IPS-11a (cell line): ENCODE data around the gene NCCRP1.

Experiments
- H3K4me3 ChIP-seq: one replicate; pipeline ENCODE4 v1.5.1; 2013; ENCODE audit warnings: low read depth, low read length, control low read depth

The NCCRP1 gene, protein sequence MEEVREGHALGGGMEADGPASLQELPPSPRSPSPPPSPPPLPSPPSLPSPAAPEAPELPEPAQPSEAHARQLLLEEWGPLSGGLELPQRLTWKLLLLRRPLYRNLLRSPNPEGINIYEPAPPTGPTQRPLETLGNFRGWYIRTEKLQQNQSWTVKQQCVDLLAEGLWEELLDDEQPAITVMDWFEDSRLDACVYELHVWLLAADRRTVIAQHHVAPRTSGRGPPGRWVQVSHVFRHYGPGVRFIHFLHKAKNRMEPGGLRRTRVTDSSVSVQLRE

GRCh38 chr19:39196860-39197562 is at the start of gene NCCRP1:
NCCRP1 (plus strand) TSS chr19:39196964; CDS start chr19:39196983, 19 bp downstream.
- H3K4me3 ChIP-seq, result peak within 1 kb of the TSS; percentile 13

DNA sequence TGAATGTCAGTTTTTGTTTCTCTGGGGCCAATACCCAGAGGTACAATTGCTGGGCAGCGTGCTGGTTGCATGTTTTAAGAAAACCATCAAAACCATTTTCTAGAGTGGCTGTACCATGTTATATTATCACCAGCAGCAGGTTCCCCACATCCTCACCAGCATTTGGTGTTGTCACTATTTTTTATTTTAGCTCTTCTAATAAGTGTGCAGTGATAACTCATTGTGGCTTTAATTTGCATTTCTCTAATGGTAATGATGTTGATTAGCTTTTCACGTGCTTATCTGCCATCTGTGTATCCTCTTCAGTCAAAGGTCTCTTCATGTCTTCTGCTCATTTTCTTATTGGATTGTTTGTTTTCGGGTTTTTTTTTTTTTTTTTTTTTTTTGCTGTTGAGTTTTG is 49.3 kb upstream of the NCCRP1 start:
- H3K4me3 ChIP-seq, result no peak overlapping the region

- no peak overlapping the region for H3K4me3 ChIP-seq
Measured at GRCh38 chr19:39148939-39149529, 47.7 kb upstream of the NCCRP1 start.

DNA sequence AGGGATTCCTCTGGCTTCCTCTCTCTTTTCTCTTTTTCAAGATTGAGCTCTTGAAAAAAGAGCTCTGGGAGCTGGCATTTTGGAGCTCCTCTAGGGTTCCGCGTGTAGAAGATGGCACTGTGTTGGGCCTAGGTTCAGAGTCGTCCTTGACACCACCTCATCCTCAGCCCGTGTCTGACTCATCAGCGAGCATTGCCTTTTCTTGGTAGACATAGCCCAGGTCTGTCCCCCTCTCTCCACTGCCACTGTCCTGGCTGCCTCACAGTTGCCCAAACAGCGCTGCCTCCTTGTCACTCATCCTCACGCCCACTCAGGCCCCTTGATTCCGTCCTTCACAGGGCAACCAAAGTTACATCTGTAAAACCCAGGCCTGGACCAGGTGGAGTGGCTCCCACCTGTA is 46.5 kb upstream of the NCCRP1 start:
- no peak overlapping the region for H3K4me3 ChIP-seq

DNA sequence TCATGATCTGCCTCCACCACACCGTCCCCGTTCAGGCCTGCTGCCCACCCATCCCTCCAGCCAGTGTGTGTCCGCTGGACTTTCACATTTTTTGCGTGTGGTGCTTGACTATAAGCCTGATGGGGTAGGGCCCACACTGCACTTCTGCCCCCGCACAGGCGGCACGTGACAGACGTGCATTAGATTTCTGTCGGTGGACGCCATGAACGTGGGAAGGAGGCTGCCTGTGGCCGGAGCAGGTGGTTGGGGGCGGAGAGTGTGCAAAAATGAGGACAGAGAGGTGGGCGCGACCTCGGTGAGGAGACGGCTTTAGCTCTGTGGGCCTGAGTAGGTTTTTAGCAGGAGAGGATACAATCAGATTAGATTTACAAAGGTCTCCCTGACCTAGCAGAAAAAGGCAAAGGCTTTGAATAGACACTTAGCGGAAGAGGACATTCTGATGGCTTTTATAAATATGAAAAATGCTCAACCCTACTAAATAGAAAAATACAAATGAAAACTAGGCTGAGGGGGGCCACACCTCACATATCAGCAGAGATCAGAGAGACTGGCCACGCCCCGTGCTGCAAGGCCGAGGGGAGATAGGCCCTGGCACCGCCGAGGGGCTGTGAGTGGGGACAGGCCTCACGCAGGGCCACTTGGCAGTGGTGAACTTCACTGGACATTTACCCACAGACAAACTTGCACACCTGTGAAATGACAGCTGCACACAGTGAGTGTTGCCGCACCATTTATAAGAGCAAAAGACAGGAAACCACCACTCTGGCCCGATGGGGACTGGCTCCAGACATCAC is 45.8 kb upstream of the NCCRP1 start:
- no peak overlapping the region for H3K4me3 ChIP-seq

- H3K4me3 ChIP-seq, result no peak overlapping the region
Measured at GRCh38 chr19:39152066-39152465, 44.7 kb upstream of the NCCRP1 start.

- no peak overlapping the region for H3K4me3 ChIP-seq
Measured at GRCh38 chr19:39154100-39154628, 42.6 kb upstream of the NCCRP1 start.

DNA sequence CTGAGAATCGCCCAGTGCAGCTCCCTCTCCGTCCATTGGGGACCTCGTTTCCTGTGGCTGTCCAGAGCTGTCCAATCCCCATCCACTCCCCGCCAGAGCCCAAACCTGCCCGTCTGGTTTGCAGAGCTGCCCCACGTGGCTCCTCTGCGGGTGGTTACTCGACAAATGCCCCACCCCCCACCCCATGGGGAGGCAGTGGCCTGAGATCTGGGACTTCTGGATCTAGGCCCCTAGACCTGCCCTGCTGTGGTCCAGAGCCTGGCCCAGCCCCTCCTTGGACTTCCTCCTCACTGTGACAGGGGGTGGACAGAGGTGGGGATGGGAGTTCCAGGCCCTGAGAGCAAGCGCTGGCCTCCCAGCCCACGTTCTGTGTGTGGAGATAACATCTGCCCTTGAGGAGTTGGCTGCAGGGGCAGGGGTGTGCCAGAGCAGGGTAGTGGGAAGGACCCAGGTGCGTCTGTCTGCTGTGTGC is 42.1 kb upstream of the NCCRP1 start:
- no peak overlapping the region for H3K4me3 ChIP-seq

DNA sequence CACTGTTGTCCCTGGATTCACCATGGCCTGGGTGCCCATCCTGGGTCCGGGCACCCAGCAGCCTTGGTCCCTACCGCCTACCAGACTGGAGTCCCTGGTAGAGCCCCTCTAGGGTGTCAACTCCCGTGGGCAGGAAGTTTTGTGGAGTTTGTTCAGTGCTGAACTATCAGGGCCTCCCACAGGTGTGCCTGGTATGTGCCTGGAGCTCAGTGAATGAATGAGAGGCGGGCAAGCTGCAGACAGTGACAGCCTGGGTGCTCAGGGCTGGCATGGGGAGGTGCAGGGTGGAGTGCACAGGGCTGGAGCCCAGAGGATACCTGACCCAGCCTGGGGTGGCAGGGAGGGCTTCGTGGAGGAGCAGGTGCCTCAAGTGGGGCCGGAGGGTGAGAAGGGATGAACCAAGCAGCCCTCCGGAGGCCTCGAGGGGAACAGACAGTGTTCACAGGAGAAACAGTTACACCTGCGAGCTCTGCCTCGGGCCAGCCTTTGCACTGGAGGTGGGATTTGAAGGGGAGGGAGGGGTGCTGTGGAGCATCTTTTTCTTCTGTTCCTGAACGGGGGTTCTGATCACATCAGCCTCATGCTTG is 41.6 kb upstream of the NCCRP1 start:
- H3K4me3 ChIP-seq, result no peak overlapping the region

DNA sequence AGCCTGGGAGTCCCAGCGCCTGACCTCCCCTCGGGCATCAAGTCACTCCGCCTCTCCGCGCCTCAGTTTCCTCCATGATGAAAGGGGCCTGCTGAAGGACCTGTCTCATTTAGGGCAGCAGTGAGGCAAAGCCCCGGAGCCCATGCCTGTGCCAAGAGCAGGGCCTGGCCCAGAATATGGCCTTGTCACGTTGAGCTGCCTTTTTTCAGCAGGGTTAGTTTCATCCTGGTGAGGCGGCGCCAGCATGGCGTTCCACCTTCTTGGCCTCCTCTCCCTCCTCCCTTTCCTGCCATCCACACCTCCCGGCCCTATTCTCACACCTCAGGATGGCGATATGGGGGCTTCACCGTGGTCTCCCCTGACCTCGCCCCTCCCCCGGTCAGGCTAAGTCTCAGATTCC is 41.0 kb upstream of the NCCRP1 start:
- H3K4me3 ChIP-seq, result no peak overlapping the region

GRCh38 chr19:39156326-39157230 is 40.2 kb upstream of the NCCRP1 start:
- no peak overlapping the region for H3K4me3 ChIP-seq

- no peak overlapping the region for H3K4me3 ChIP-seq
Measured at GRCh38 chr19:39157275-39157996, 39.3 kb upstream of the NCCRP1 start.

DNA sequence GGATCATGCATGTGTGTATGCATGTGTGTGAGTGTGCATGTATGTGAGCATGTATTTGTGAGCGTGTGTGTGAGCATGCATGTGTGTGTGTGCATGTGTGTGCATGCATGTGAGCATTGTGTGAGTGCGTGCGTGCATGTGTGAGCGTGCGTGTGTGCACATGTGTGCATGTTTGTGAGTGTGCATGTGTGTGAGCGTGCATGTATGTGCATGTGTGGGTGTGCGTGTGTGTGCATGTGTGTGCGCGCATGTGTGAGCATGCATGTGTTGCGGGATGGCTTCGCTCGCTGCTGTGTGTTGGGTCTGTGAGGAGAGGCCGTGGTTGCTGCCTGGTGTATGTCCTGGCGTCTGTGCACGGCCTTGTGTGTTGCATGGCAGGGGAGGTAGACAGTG is 38.8 kb upstream of the NCCRP1 start:
- no peak overlapping the region for H3K4me3 ChIP-seq

GRCh38 chr19:39158646-39159260 is 38.0 kb upstream of the NCCRP1 start:
- H3K4me3 ChIP-seq, result no peak overlapping the region

GRCh38 chr19:39160523-39160861 is 36.3 kb upstream of the NCCRP1 start:
- H3K4me3 ChIP-seq, result no peak overlapping the region

DNA sequence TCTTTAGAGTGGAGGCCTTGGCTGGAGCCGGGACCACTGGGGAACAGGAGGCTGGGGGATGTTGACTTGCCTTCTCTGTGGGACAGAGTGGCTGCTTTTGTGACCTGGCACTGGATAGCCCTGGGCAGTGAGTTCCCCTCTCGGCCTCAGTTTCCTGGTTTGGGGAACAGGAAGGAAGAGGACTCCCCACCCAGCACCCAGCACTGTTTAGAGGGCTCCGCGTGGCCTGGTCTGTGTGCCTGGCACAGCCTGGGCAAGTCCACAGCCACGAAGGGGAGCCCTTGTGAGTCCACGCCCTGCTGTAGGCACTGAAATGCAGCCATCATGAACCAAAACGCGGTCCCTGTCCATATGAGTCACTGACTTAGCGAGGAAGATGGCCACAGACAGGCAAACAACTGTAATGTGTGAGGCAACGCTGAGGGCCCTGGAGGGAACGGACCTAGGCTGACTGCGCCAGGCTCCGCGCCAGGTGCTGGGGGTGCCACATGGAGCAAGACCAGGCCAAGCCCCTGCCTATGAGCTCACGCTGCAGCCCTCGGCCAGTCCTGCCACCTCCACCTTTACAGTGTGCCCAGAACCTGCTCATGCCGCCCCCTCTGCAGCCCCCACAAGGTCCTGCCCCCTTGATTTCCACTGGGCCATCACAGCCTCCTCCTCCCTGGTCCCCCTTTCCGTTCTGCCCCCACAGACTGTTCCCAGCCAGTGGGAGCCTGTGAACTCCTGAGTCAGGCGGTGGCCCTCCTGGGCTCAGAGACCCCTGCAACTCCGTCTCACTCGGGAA is 35.7 kb upstream of the NCCRP1 start:
- H3K4me3 ChIP-seq, result no peak overlapping the region

DNA sequence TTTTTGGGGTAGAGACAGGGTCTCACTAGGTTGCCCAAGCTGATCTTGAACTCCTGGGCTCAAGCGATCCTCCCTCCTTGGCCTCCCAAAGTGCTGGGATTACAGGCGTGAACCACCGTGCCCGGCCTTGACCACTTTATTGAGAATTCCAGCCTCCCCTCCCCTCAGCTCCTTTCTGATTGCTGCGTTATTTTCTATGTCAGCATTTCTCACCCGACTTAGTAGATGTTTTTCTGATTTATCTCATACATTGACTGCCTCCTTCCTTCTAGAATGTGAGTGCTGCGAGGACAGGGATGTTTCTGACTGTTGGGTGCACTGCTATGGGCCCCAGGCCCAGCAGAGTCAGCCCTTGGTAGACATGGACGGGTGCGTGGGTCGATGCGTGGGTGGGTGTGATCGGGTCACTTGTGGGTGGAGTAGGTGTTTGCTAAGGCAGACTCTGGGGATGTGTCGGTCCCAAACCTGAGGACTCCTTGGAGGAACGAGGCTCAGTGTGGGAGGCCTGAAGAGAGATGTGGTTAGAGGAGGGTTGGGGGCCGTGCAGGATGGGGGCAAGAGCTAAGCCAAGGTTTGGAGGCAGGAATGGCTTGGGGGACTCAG is 34.2 kb upstream of the NCCRP1 start:
- H3K4me3 ChIP-seq, result no peak overlapping the region

DNA sequence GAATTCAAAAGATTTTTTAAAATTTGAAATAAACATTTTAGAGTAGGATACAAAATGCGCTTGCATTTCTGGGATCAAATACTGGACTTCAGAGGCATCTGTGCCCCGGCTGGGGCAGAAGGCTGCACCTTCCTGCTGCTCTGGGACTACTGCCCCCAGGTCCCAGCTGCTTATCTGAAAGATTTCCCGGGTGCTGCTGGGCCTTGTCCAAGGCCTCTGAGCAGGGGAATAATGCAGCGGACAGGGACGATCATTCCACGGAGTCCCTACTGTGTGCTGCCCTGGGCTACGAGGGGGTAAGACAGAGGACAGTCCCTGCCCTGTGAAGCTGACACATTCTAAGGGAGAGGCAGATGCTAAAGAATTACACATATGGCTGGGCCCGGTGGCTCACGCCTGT is 33.1 kb upstream of the NCCRP1 start:
- H3K4me3 ChIP-seq, result no peak overlapping the region
